IPS DF 4.7 (cell line): ENCODE data around the gene NGB.

Source experiments
- DNase-seq: peaks from one replicate; pipeline ENCODE4 v3.0.0-alpha.2; 2013; ENCODE audit warnings: low spot score; ENCODE audit errors: extremely low read depth

NGB gene

GRCh38 chr14:77265187-77265515 is 5.9 kb downstream of the NGB start:
- DNase-seq = no peak

GRCh38 chr14:77264466-77265186 is 6.4 kb downstream of the NGB start:
- no peak for DNase-seq

- DNase-seq = no peak
Measured at GRCh38 chr14:77260631-77261030, 10.4 kb downstream of the NGB start.

GRCh38 chr14:77260199-77260598 is 10.8 kb downstream of the NGB start:
- DNase-seq = no peak

- no peak for DNase-seq
Measured at GRCh38 chr14:77259025-77259715, 11.8 kb downstream of the NGB start.

GRCh38 chr14:77258566-77258965 is 12.4 kb downstream of the NGB start:
- no peak for DNase-seq

GRCh38 chr14:77257700-77258099 is 13.3 kb downstream of the NGB start:
- DNase-seq = no peak

- DNase-seq = no peak
Measured at GRCh38 chr14:77256694-77257093, 14.3 kb downstream of the NGB start.

- no peak for DNase-seq
Measured at GRCh38 chr14:77253333-77254190, 17.4 kb downstream of the NGB start.

- no peak for DNase-seq
Measured at GRCh38 chr14:77251870-77252269, 19.1 kb downstream of the NGB start.

- DNase-seq = no peak
Measured at GRCh38 chr14:77250927-77251326, 20.1 kb downstream of the NGB start.

- no peak for DNase-seq
Measured at GRCh38 chr14:77249286-77249685, 21.7 kb downstream of the NGB start.

GRCh38 chr14:77248666-77249065 is 22.3 kb downstream of the NGB start:
- DNase-seq = no peak

- DNase-seq = no peak
Measured at GRCh38 chr14:77246784-77247183, 24.2 kb downstream of the NGB start.

- no peak for DNase-seq
Measured at GRCh38 chr14:77245820-77246219, 25.2 kb downstream of the NGB start.

GRCh38 chr14:77243853-77244252 is 27.2 kb downstream of the NGB start:
- DNase-seq = no peak

GRCh38 chr14:77242752-77243151 is 28.3 kb downstream of the NGB start:
- no peak for DNase-seq

- DNase-seq = no peak
Measured at GRCh38 chr14:77241955-77242354, 29.1 kb downstream of the NGB start.

GRCh38 chr14:77240336-77240915 is 30.6 kb downstream of the NGB start:
- DNase-seq = no peak

GRCh38 chr14:77239412-77239811 is 31.6 kb downstream of the NGB start:
- no peak for DNase-seq

- no peak for DNase-seq
Measured at GRCh38 chr14:77238996-77239395, 32.0 kb downstream of the NGB start.

GRCh38 chr14:77238356-77238755 is 32.6 kb downstream of the NGB start:
- no peak for DNase-seq
